ENCODE results near the gene GABBR2.
"Not testable (repeated sequence)": the region's sequence is repeated elsewhere in the genome, so short reads cannot be mapped to it uniquely, and the experiment has no call there.

GABBR2 gene

DNA sequence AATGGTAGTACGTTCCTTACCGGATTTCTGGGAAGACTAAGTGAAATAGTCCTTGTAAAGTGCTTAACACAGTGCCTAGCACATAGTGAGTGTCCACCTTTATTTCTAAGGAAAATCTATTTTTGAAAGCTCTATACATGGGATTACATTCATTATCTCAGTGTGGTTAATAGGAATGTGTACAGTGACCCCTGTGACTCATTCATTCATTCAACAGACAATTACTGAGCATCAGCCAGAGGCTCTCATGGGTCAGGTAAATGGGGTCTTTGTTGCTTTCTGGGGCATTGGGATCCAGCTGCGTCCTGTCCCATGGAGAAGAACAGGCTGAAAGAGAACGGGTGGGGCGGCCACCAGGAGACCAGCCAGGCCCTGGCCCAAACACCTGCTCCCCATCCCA is 227.1 kb downstream of the GABBR2 start:
- no peak for DNase-seq (ENCODE audit: low spot score)

DNA sequence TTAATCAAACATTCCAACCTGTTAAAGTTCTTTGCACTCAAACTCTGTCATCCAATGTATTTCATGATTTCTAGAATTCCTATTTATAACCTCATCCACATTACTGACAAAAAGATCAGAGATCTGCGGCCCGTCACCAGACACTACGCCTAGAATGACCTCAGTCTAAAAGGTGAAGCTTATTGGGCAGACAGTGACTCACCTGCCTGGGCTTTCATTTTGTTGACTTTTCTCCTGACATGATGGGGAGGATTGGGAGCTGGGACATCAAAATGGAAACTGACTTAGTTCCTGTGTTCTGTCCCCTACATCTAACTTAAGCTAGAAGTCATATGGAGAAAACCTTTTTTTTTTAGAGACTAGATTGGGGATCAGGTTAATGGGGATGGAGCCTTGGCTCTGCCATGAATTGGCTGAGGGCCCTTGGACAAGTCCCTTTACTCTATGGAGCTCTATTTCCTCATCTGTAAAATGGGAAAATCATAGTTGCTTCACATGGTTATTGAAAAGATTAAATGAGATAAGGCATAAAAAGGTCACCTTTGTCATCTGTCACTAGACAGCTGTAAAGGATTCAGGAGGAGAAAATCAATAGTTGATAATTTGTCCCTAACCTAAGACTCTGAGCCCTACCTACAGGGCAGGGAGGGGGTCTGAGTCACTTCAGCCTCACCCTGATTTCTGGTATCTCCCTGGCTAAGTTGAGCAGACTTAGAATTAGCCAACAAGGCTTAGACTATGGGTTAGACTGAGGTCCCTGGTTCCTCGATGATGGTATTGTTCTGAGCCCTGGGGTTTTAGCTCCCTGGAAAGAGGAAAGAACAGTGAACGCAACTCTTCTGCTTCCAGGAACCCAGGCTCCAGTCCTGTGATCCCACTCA is 228.5 kb downstream of the GABBR2 start:
- DNase-seq (ENCODE audit: low spot score), result no peak

DNA sequence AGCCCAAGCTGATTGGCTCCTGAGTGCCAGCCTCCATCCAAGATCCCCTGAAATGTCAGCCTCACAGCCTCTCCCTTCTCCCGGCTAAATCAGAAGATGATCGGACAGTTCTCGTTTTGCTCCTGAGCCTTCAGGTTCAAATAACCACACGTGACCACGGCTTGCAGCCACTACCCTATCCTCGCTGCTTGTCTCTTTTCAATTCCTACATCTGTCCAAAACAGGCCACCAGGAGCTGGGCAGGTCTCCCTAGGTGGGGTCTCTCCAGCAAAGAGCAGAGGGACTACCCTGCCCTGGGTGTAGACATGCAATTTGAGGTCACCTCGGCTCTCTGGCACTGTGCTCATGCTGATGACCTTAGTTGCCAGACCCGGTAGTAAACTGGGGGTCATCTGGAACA is 229.3 kb downstream of the GABBR2 start:
- DNase-seq (ENCODE audit: low spot score), result no peak

DNA sequence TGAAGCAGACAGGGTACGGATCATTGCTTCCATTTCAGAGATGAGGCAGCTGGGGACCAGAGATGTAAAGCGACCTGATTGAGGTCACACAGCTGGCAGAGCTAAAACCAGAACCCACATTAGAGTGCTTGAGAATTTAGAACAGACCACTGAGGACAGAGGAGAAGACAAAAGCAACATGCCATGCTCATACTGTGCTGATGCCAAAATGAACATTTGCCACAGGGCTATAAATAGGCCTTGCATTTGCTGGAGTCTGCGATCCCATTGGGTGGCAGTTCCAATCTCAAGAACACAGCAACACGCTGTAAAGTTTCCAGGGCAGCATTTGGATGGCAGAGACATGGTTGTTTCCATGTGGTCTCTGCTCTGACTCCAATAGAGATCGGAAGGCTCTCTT is 230.9 kb downstream of the GABBR2 start:
- DNase-seq (ENCODE audit: low spot score), result no peak

DNA sequence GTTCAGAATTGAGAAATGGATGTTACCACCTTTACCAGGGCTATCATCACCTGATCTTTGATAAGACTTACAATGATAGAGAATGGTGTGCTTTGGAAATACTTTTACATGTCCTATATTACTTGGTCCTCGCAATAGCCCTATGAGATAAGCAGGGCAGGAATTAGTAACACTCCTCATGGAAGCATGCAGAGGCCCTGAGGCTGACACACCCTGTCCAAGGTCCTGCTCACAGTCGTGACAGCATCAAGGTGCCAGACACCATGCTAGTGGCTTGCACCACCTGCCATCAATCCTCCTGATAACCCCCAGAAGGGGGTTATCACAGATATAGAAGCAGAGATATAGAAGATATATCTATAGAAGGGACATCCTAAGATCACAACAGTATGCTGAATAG is 236.5 kb downstream of the GABBR2 start:
- DNase-seq (ENCODE audit: low spot score), result no peak

DNA sequence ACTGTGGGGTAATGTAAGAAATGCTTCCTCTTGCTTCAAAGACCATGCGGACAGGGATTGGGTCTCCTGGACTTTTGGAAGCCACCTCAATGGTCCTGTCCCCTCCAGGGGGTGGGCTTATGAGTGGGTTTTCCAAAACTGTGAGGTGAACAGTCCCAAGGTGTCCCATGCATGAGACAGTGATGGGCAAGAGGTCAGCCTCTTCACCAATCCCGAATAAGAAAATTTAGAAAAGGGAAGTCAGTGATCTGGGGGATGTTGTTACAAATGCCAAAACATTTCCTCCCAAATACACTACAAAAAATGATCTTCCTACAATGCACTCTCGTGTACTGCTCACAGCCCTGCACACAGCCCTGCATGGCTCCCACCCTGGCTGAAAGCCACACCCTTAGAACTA is 237.6 kb downstream of the GABBR2 start:
- no peak for DNase-seq (ENCODE audit: low spot score)

DNA sequence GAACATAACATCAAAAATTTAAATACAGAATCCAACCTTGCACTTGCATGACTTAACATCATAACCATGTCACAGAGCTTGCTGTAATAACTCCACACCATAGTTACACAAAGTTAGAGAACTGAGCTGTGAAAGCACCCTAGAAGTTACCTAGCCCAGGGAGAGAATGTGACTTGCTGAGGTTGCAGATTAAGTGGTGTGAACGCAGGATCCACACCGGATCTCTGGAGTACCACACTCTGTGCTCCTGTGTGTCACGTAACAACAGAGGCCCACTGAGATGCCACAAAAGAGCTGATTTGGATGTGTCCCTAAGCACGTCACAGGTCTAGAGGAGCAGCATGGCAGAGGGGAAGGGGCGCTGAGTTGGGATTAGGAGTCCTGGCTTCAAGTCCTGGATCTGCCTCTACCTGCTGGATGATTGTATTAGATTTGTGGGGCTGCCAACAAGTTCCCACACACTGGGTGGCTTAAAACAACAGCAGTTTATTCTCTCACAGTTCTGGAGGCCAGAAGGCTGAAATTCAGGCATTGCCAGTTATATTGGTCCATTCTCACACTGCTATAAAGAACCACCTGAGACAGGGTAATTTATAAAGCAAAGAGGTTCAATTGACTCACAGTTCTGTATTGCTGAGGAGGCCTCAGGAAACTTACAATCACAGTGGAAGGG is 240.0 kb downstream of the GABBR2 start:
- no peak for DNase-seq (ENCODE audit: low spot score)

DNA sequence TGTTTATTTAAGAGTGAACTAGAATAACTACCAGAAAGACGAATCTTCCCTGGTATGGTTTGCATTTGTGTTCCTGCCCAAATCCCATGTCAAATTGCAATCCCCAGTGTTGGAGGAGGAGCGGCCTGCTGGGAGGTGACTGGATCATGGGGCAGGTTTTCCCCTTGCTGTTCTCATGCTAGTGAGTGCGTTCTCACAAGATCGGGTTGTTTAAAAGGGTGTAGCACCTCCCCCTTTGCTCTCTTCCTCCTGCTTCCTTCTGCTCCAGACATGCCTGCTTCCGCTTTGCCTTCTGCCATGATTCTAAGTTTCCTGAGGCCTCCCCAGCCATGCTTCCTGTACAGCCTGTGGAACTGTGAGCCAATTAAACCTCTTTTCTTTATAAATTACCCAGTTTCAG is 242.9 kb downstream of the GABBR2 start:
- no peak for DNase-seq (ENCODE audit: low spot score)

DNA sequence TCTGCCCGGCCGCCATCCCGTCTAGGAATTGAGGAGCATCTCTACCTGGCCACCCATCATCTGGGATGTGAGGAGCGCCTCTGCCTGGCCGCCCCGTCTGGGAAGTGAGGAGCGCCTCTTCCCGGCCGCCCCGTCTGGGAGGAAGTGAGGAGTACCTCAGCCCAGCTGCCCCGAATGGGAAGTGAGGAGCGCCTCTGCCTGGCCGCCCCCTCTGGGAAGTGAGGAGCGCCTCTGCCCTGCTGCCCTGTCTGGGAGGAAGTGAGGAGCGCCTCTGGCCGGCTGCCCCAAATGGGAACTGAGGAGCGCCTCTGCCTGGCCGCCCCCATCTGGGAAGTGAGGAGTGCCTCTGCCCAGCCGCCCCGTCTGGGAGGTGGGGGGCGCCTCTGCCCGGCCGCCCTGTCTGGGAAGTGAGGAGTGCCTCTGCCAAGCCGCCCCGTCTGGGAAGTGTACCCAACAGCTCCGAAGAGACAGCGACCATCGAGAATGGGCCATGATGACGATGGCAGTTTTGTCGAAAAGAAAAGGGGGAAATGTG is 244.5 kb downstream of the GABBR2 start:
- DNase-seq (ENCODE audit: low spot score), result not testable (repeated sequence)

DNA sequence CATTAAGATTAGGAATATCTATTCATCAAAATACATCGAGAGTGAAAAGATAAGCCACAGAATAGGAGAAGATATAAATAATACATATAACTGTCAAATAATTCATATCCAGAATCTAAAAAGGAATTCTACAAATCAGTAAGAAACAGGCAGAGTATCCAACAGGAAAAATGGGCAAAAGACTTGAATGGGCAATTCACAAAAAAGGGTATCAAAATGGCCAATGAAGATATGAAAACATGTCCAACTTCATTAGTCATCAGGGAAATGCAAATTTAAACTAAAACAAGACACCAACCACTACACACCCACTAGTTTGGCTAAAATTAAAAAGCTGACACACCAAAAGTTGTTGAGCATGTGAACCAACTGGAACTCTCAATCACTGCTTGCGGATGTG is 246.4 kb downstream of the GABBR2 start:
- no peak for DNase-seq (ENCODE audit: low spot score)

DNA sequence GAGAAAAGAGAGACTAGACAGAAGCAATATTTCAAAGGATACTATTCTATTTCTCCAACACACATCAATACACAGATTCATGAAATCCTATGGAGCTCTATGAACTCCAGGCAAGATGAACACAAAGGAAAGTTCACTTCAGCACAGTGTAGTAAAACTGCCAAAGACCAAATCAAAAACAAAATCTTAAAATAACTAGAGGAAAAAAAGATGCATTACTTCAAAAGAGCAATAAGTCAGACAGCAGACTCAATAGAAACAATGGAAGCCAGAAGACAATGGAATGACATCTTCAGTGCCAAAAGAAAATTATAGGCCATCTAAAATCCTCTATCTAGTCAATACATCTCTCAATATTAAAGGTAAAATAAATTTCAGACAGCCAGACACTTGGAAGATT is 248.0 kb downstream of the GABBR2 start:
- DNase-seq (ENCODE audit: low spot score), result no peak

DNA sequence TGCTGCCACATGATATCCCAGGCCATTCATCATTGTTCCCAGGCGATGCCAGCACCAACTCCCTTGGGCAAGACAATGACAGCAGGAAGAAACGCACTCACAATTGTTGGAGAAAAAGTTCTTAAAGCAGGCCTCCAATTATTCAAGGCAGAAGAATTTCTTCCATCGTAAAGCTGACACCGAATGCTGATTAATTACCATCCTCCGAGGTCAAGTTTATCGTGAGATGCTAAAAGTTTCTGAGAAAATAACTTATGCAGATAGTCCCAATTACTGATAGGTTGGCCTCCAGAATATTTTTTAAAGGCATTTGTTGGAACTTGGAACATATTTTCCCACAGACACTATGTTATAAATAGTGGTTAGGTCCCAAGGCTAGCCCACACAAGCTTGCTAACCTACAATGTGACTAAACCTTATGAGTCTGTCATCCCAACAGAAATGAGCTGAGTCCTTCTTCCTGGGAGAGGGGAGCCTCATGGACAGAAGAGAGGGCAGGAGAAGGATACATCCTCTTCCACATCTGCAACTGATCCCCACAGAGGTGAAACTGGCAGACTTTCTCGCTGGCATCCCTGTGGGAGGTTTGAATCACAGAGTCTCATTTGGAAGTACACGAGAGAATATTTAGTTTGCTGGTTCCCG is 250.9 kb downstream of the GABBR2 start:
- no peak for DNase-seq (ENCODE audit: low spot score)

DNA sequence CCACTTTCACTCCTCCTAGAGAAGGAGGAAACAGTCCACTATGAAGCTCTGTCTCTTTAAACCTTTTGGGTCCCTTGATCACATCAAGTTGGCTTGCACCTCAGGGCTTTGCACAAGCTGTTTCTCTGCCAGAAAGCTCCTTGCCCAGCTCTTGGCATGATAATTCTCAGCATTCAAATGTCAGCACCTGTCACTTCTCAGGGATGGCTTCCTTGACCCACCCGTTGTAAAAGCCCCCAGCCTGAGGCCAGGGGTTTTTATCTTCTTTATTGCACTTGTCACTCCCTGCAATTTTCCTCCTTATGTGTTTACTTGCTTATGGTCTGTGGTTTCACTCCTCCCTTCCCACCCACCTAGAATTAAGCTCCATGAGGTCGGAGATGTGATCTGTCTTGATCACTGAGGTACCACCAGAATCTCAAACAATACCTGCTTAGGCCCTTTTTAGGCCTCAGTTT is 252.6 kb downstream of the GABBR2 start:
- DNase-seq (ENCODE audit: low spot score), result no peak

DNA sequence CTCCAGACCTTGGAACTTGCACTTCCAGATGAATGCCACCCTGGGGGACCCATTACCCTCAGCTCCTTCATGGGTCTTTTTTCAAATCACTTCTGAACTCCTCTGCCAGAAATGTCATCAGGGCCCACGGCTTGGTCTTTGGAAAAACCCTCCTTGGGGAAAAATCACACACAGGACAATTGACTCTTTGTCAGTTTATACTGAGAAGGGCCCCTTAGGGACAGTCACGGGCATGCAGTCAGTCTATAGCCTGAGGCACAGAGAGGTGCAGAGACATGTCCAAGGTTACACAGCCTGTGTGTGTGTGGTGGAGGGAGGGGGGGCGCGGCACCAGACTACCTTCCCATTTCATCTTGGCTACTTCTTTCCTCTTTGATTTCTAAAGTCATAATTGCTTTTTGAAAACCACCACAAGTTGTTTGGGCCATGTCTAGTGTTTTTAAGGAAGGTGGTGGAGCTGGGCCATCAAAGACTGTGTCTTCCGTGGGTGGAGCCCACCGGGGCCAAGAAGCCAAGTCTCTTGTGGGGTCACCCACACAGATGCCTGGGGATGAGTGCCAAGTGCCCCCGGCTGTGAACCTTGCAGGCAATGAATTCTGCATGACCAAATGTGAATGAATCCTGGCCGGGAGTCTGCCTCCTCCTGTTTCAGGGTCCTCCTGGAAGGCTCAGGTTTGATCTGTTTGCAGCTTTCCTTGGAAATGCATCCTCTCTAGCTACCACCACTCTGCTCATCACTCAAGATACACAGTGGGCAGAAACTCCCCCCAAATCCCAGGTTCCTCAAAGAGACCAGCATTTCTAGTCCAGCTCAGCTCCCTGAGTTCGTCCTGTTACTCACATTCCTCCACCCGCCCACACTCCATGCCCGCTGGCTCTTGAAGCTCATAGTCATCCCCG is 253.2 kb downstream of the GABBR2 start:
- DNase-seq (ENCODE audit: low spot score), result peak; percentile 61

DNA sequence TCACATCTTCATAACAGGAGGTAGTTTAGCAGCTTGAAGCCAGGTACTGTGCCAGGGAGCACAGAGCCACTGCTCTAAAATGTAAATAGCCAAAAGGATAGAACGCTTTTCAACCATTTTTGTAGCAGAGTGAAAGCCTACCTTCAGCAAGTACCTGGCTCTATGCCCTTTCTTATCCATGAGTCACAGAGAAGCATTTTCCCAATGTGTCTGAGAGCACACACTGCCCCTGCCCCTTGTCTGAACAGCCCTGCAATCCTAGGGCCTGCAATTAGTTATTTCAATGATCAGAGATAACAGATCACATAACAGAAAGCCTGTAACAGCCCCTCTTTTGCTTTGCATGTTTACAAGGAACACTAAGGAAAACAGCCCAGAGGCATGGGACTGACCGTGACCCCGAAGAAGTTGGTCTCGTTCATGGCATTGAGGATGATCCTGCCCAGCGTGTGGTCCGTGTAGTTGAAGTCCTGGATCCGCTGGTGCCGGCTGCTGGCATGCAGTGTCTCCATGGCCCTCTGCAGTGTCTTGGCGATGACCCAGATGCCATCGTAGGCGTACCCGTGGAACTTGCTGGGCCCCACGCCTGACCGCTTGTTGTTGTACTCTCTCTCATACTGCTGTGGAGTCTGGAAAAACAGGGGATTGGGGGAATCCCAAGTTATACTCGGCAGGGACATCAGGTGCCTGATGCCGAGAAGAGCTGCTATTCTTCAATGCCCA is 255.0 kb downstream of the GABBR2 start:
- DNase-seq (ENCODE audit: low spot score), result no peak

DNA sequence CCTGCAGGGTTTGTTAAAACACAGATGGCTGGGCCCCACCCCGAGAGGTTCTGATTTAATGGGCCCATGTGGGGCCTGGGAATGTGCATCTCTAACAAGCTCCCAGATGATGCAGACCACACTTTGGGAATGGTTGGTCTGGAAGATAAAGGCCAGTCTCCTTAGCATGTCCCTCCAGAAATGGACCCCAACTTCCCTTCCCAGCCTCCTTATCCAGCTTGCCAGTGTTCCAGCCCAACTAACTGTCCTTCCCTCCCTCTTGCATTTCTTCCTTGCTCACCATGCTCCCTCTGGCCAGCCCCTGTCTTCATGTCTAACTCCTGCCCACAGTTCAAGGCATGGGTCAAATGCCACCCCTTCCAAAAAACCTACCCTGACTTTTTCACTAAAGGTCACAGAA is 257.2 kb downstream of the GABBR2 start:
- DNase-seq (ENCODE audit: low spot score), result no peak

DNA sequence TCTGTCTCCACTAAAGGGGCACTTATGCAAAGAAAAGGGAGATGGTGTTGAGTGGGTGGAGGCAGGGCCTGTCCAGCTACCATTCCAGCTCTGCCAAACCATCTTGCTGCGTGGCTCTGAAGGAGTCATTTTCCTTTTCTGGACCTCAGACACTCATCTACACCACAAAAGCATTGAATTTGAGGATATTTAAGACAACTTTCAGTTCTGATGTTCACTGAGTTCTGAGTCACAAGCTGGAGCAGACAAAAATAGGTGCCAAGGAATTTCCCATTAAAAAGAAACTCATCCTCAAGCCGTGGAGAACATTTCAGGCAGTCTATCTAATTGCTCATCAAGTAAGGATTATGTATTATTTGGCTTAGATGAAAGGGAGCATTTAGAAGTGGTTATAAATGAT is 258.2 kb downstream of the GABBR2 start:
- DNase-seq (ENCODE audit: low spot score), result no peak

DNA sequence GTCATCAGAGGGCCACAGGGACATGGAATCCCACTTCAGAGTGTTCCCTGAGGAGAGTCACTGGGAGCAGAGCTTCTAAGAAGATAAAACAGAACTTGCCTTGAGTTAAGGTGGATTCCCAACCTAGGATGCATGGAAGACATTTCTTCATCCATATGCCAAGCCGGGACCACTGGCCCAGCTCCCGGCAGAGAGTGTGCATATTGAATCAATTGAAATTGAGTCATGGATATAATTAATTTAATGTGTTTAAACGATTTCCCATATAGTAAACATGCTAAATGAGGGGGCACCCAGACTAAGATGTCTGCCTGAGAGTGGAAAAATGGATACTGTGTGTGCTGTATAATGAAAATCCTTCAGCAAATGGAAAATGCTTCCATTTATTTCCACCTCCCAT is 258.9 kb downstream of the GABBR2 start:
- DNase-seq (ENCODE audit: low spot score), result no peak

DNA sequence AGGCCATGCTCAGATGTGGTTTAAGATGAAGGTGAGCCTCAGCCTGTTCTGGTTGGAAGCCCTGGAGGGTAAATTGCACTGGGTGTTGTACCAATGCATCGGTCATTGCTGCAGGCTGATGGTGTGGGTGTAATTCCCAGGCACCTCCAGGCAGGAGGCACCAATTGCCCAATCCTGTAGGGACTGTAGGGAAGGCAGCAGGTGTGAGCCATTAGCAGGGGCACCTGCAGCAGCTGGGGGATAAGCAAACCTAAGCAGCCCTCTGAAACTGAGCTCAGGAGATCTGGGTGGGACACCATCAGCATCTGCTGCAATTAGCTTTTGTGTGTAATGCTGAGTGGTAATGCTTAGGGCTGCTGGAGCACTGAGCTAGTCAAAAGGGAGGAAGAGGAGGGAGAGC is 263.2 kb downstream of the GABBR2 start:
- no peak for DNase-seq (ENCODE audit: low spot score)

DNA sequence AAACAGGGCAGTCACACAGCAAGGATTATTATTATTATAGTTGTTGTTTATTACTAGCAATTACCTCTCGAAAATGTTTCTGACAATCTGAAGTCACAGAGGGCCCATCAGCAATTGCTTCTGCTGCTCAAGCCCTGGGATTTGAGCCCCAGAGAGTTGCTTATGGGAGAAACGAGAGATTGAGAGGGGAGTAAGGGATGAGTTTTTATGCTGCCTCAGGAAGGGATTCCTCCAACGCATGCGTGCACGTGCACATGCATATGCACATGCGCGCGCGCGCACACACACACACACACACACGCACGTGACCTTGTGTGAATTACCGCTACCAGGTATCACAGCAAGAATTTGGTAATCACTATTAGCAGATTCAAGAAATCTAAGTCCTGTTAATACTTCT is 264.1 kb downstream of the GABBR2 start:
- no peak for DNase-seq (ENCODE audit: low spot score)

DNA sequence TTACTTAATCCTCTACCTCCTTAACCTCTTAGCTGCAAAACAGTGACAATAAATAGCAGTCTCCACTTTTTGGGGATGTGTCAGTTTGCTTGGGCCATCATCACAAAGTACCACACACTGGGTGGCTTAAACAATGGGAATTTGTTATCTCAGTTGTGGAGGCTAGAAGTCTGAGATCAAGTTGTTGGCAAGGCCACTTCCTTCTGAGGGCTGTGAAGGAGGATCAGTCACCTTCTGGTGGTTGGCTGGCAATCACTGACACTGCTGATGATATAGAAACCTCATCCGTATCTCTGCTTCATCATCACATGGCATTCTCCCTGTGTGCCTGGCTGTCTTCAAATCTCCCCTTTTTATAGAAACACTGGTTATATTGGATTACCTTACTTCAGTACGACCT is 266.2 kb downstream of the GABBR2 start:
- no peak for DNase-seq (ENCODE audit: low spot score)
